Activated CD8-positive, alpha-beta memory T cell treated with anti-CD3 and anti-CD28 coated beads for 4 hours (primary cell): ENCODE measurements around the gene TMEM89.

Experiments used
- DNase-seq, 2 donors: peaks; one replicate each; pipeline ENCODE4 v3.0.0-alpha.2; 2020; ENCODE audit warnings: low read depth in 2 of 2

The TMEM89 gene

DNA sequence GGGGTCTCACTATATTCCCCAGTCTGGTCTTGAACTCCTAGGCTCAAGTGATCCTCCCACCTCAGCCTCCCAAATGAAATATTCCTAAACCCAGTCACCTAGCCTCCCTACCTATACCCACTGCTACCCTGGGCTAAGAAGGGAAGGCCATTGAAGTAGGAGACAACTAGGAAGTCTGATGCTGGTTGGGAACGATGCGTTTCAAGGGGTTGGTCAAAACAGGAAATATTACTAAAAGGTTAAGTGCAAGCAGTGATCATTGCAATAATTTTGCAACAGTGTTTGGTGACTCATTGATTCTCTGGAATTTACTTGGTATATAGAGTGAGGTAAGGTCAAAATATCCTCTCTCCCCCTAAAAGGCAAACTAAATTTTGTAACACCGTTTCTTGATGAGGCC is 7.5 kb downstream of the TMEM89 start:
- DNase-seq = no peak

DNA sequence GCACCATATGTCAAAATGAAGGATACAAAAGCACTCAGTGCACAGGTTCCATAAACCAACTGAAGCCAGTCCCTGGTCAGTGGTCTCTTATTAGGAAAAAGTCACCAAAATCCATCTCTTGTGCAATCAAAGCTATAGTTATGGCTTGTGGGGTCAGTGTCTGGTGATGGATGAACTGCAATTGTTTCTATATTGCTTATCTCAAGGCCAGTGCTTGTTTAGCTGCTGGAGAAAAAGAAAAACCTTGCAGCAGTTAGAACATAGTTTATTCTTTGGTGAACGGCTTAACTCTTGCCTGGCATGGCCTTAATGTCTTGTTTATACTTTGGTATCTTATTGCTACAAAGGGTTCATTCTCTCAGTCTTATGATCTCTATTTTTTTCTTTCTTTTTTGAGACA is 9.3 kb downstream of the TMEM89 start:
- no peak for DNase-seq

DNA sequence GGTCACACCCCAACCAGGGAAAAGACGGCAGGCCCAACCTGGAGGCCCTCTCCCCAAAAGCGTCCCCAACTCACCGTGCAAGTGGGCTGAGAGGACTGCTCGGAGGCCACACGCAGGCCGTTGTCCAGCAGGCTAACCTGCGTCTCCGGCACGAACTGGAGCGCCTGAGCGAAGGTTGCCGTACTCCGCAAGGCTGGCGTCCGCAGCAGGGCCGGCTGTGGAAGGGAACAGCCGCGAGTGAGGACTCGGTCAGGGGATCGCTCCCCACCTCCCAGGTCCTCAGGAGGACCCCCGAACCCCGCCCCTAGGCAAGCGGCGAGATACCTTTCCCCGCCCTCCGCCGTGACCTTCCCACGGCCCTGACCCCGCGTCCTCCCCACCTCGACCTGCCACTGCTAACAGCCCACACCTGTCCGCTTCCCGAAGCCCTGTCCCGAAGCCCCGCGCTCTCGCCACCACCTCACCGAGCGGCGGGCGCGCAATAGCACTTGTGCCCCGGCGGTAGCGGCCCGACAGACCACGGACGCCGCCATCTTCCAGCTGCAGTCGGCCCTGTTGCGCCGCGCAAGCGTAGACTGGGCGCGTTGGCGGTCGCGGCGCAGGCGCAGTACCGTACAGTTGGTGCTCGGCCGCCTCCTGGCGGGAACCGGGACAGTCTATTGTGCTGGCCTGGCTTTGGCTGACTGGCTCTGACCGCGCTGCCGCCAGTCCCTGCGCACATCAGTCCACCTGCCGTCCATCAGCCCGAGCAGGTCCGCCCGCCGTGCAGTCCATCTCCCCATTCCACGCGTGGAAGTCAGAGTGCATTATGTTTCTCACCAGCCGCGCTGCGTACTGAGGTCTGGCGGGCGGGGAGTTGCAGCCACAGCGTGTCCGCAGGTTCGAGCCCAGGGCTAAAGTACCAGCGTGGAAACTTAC is 12.2 kb downstream of the TMEM89 start, which contains the start of gene UQCRC1:
UQCRC1 (minus strand) TSS at position 559 of the 918 bp plus-strand sequence; CDS start at position 533, 26 bp downstream.
- peak; percentile 81 to 86 for DNase-seq

DNA sequence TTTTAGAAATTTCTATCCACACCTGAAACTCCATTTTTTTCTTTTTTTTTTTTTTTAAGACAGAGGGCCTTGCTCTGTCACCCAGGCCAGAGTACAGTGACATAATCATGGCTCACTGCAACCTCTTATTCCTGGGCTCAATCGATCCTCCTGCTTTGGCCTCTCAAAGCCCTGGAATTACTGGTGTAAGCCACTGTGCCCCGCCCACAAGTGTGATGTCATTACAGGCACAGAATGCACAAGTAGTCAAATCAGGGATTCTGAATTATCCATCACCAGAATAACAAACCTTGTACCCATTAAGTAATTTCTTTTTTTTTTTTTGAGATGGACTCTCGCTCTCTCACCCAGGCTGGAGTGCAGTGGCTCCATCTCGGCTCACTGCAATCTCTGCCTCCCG is 14.1 kb downstream of the TMEM89 start:
- no peak for DNase-seq

DNA sequence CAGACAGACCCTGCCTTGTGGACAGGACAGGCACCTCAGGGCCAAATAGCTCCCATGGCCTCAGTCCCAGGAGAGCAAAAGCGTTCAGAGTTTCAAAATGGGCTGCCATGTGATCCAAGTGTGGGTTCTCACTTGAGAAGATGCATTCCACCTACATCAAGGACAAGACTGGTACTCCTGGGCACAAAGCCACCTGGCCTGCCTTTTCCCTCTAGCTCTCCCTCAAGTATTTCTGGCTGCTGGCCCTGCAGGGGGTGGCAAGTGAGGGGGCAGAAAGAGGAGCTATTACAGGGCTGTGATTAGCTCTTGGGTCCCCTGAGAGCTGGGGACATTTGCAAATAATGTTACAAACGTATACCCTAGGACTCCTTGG is 20.0 kb downstream of the TMEM89 start:
- DNase-seq = no peak

DNA sequence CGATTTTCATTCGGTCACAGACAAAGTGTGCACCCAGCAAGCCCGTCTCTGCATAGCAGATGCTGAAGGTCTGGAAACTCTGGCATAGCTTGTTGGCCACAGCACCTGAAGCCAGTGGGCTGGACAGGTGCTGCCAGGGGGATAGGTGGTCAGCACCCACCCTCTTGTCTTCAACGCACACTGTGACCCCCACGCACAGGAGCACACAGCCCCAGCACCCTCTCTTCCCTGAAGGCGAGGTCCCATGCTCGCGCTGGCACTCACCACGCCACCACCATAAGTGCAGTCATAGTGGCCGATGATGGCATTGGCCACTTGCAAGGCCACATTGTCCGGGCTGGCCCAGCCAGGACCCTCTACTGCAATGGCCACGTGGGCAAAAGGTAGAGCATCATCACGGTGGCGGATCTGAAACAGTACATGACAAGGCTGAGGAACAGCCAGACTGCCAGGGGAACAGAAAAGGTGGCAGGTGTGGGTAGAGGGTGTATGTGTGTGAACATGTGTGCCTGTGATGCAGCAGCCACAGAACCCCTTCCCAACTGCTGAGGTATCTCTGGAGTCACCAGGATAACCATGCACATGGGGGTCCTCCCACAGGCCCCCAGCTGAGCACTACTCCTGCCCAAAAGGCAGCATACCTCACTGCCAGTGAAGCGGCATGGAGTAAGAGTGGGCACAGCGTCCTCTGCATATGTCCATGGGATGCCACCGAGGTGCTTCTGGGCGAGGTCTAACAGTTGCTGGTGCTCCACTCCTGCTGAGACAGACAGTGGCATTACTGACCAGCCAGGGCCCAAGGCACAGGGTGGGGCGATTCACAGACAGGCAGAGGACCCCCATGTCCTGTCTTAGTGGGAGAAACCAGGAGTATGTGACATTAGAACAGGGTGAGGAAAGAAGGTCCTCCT is 20.6 kb downstream of the TMEM89 start:
- no peak for DNase-seq

DNA sequence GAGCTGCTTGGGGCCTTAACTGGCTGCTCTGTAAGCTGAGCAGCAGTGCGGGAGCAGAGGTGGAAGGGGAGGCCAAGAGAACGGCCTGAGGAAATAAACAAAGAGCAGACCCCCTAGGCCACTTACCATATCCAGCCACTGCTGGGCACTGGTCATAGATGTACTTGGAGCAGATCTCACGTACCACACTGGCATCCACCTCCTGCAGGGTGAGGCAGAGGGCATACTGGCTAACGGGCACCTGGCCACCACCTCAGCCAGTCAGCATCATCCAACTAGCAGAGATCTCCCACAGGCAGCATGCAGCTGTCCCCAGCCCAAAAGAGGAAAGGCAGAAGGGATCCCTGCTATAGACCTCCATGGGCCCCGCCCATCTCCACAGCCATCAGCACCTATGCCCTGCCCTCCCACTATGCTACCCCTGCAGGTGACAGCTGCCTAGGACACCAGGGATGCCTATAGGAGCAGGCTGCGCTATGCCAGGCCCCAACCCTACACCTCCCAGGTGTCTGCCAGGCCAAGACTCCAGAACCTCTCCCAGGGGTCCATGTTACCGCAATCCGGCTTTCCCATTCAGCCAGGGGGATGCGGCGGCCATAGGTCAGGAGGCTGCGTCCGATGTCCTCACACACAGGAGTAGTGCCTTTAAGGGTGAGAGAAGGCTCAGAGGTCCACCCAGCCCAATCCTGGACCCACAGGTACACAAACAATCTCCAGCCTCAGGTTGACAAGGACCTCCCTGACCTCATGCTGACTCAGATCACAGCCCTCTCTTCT is 21.9 kb downstream of the TMEM89 start:
- no peak for DNase-seq

DNA sequence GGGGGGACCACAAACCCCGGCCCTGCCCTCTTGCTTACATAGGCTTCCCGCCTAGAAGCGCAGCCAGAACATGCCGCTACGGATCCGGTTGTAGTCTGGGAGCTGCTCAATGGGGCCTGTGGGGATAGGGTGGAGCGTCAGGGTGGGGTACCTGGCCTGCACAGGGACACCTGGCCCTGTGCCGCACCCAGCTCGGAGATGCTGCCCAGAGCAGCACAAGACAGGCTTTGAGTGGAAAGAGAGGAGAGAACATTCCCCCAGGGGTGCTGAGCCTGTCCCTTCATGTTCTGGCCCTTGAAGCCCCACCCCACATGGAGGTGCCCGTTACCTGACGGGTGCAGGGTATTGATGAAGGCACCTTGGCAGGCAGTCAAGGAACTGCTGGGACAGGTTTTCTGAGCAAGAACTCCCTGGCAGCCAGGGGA is 22.5 kb downstream of the TMEM89 start:
- DNase-seq = no peak

DNA sequence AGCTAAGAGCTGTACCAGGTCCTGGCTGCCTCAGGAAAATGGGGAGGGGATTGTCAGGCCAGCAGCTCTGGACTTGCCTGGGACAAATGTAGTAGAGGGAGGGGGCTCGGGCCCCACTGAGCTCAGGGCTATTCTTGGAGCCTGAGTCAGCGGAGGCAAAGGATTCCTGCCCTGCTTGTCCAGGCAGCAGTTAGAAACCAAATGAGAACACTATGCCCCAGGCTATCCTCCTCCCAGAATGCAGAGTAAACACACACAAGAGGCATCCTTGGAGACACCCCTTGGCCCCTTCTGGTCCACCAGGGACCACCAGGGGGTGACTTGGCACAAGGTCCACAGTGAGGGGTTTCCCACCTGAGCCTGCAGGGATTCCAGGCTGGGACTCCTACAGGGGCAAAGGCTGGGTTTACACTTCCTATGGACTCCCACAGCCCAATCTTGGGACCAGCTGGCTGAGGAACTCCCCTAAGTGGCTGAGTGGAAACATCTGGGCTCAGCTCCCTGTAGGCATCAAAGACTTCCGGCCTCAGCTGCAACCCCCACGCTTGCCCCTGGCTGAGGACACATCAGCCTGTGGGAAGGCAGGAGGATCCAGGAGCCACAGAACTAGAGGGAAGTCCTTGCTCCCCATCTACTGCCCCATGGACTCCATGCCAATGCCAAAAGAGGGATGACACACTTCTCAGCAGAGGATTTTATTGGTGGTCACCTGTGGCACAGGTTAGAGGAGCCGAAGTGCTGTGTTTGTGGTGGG is 23.1 kb downstream of the TMEM89 start:
- no peak for DNase-seq

DNA sequence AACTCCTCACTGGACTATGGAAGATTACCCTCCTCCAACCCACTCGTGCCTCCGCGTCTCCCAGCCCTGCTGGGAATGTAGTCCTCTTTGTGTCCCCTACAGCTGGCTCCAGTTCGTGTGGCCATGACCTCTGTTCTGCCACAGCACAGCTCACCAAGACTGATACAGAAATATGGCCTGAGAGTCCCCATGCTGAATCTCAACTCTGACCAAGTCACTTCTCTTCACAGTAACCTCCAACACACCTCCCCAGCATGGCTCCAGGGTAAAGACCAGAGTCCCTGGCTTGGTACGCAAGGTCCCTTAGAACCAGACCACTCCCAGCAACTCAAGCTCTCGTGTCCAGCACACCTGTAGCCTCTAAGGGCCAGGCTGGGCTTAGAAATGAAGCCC is 24.2 kb downstream of the TMEM89 start:
- DNase-seq = no peak

DNA sequence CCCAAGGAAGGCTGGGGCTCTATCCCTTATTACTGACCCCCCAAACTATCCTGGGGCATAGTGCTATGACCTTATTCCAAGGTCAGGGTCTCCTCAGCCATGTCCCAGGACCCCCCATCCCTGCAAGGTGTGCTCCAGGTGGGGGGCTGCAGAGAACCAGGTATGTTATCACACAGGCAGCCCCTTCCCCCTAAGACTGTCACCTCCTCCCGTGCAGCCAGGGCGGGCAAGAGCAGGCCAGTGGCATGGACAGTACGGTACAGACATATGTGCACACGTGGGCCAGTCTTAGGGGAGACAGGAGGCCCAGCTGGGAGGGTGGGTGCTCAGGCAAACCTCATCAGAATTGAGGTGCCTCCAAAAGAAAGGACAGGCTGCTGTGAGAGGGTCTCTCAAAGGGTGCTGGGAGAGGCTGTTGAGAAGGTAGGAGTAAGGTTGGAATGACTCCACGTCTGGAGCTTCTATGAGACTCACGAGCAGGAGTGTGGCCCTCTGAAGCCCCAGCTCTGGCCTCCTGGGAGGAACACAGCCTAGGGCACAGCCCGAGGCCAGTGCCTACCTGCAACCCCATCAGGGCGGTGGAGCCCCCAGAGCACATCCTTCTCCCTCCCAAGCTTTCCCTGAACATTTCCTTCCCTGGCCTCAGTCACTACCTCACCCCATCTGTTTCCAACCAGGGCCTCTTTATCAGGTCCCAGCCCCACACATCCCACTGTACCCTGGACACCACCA is 24.7 kb downstream of the TMEM89 start:
- DNase-seq = no peak

DNA sequence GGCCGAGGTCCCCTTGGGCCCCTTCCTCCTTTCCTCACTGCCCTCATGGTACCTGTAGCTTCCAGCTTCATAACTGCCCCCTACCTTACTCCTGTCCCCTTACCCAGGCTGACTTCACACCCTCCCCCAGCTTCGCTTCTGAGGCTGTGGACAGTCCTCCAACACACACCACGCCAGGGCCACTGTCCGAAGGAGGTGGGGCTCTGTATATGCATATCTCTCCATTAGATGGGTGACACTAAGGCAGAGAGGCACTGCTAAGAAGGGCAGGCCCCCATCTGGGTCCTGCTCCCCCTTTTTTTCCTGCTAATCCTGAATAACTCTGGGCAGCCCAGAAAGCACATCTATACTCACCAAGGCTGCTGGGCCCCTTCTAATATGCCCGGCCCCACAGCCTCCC is 25.4 kb downstream of the TMEM89 start:
- DNase-seq = no peak

DNA sequence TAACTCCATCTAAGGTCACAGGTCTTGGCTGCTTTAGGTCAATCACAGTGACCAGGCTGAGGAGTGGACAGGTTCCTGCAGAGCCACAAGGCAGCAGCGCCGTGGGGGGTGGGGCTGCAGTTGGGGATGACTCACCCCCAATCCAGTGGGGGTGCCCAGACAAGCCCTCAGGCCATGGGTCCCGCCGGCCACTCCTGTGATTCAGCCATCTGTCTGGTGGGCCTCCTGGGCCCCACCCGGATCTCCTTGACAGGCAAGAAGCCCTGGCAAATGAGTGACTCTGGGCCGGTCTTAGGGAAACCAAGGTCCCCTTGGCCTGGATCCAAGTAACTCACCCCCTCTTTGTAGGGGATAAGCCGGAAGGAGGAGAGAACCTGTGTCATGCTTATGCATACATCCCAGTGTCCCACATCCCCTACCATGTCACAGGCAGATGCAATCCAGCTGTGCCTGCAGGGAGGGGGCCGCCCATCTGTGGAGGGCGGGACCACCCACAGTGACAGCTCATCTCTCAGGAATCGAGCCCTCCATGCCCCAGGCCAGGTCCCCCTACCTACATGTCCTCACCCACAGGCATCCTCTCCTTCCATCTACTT is 25.9 kb downstream of the TMEM89 start:
- no peak for DNase-seq

DNA sequence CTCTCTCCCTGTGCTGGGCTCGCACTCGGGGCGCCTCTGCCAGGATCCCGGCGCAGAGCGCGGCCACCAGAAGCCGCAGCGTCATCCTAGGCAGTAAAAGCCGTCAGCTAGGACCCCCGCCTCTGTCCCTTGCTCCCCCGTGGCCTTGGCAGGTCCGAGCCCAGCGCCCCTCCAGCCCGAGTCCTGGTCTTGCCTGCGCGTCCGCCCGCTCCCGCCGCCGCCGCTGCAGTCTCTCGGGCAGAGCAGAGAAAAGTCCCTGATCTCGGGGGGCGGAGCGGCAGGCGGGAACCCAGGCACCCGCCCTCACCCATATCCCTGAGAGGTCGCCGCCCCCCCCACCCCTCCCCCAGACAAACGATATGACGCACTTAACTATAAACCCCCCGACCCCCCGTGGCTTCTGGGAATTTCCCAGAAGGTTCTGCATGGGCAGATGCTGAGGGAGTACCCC is 26.5 kb downstream of the TMEM89 start, which contains the start of gene COL7A1:
COL7A1 (minus strand) TSS at position 255 of the 451 bp plus-strand sequence; CDS start at position 85, 170 bp downstream.
- DNase-seq = no peak

DNA sequence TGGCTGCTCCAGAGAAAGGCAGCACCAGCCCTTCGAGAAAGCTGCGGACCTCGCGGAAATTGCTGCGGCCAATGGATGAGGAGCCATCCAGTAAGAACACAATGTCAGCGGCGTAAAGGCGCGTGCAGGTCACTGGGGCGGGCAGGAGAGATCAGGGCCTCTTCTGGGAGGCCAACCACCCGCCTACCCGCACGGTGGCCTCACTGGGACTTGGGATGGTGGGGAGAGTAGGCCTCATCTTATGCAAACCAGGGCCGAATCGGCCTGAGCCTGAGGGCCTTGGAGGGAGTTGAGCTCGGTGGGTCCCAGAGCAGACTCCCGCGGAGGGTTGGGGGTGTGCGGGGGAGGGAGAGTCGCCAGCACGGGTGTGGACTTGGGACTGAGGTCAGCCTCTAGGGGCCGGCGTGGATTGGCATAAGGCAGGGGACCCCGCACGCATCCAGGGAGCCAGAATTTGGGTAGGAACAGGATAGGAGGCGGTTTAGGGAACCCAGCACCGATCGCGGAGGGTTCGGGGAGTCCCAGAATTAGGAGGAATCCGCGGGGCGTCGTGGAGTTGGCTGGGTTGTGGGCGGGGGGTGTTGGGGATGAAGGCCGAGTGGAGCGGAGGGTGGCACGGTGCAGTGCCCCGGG is 27.0 kb downstream of the TMEM89 start:
- DNase-seq = no peak

DNA sequence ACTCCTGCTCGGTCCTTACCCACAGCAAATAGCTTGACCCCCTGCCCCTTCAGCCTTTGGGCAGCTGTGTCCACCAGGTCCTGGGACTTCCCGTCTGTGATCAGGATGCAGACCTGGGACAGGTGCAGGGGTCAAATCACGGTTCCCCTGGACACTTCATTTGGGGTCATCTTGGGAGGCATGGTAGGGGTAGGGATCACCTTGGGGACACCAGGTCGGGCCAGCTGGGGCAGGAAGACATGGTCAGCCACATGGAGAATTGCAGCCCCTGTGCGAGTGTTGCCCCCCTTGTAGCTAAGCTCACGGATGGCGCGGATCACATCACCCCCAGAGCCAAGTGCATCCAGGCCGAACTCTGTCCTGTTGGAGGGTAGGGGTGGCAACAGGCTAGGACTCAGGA is 28.2 kb downstream of the TMEM89 start:
- DNase-seq = no peak

DNA sequence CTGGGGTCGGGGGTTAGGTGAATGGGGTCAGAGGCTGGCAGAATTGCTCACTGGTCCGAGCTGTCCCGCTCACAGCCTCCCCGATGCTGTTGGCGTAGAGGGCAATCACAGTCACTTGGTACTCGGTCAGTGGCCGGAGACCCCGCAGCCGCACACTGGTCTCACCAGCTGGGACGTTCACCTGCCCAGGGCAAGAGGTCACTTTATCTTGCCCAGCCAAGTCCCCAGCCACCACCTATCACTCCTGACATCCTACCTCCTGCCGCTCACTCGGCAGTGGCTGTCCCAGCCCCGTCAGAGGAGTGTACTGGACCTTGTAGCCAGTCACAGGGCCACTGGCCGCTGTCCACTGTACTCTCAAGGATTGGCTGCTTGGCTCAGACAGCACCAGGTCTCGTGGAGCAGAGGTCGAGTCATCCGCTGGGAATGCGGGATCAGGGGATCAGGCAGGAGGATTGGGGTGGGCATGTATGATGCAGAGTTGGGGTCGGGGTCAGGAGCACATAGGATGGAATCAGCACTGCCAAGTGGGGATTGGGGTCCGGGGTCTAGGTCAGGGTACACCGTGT is 29.0 kb downstream of the TMEM89 start:
- DNase-seq = no peak

DNA sequence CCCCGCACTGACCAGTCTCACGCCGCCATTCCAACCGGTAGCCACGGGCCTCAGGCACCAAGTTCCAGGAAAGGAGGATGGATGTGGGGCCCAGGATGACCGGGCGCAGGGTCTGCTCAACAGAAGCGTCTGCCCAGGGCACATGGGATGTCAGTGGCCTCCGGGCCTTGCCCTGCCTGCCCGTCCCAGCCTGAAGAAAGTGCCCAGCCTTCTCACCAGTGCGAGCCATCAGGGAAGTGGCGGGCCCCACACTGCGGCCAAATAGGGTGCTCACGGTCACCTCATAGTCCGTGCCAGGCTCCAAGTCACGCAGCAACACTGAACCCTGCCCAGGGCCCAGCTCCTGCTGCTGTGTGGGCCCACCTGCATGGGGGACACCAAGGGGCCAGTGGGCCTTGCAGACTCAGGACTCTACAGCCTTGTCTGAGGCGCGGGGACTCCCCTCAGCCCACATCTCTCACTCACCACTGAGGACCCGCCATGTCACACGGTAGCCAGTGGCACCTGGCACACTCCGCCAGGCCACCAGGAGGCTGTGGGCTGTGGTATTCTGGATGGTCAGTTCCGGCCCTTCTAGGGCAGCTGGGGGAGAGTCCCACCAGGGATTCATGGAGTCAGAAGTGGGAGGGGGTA is 29.6 kb downstream of the TMEM89 start:
- no peak for DNase-seq
